Caki2 (cell line): Measurements from ENCODE around the gene GPR25. TPM values are rescaled to one million over a fixed set of nuclear protein-coding genes. Genes with fewer than 3 reads are reported as not detected.
"Not testable (repeated sequence)": the region's sequence is repeated elsewhere in the genome, so short reads cannot be mapped to it uniquely, and the experiment has no call there.

Experiments used
- DNase-seq: peaks from one replicate; pipeline ENCODE4 v3.0.0-alpha.2; 2015; ENCODE audit warnings: low read depth
- in situ Hi-C: cut with HindIII; loops from 2 replicates; pipeline ENCODE4 v1.10.0; 2016; ENCODE audit warnings: low sequenced_read_pairs, low pct_unique_long_range_greater_than_20kb, mixed read lengths
- total RNA-seq: library from RNA; depleted of rRNA; stranded (reverse); fragments of >200 nt; shearing (Covaris generic); gene quantifications from 2 replicates; pipeline ENCODE4 v1.2.3, GENCODE V29; 2014; ENCODE audit warnings: low replicate concordance

Gene GPR25
- total RNA-seq, 1 experiment from 2014 or later = not detected

GRCh38 chr1:200904772-200905171 is 32.0 kb downstream of the GPR25 start:
- no peak for DNase-seq
- in situ Hi-C loops = no loop called here

GRCh38 chr1:200905411-200906052 is 32.8 kb downstream of the GPR25 start:
- in situ Hi-C loops = no loop called here
- no peak for DNase-seq

GRCh38 chr1:200906491-200906890 is 33.7 kb downstream of the GPR25 start:
- in situ Hi-C loops = no loop called here
- DNase-seq = no peak

GRCh38 chr1:200907611-200908097 is 34.9 kb downstream of the GPR25 start:
- DNase-seq = no peak
- in situ Hi-C loops = no loop called here

- in situ Hi-C loops = no loop called here
- no peak for DNase-seq
These were observed 35.5 kb downstream of the GPR25 start for GRCh38 chr1:200908191-200908868.

GRCh38 chr1:200909071-200909470 is 36.3 kb downstream of the GPR25 start:
- in situ Hi-C loops = no loop called here
- DNase-seq = no peak

DNA sequence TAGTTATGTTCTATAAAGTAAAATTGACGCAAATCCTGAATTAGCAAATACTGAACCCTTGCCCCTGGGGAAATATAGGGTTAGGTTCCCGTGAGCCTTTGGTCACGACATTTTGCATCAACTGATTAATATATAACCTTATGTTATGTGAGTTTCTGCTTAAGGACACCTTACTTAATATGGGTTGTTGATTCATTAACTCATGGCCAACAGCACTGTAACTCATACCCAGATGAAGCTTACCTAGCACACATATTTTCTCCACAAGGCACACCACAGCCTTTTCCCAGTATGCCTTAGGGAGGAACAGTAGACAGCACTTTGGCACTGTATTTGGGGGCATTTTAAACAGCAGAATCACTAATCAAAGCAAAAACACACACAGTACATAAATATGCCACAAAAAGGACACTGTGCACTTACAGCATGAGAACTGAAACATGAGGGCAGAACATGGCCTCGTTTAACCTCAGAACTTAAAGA is 37.0 kb downstream of the GPR25 start:
- in situ Hi-C loops = no loop called here
- DNase-seq = no peak

DNA sequence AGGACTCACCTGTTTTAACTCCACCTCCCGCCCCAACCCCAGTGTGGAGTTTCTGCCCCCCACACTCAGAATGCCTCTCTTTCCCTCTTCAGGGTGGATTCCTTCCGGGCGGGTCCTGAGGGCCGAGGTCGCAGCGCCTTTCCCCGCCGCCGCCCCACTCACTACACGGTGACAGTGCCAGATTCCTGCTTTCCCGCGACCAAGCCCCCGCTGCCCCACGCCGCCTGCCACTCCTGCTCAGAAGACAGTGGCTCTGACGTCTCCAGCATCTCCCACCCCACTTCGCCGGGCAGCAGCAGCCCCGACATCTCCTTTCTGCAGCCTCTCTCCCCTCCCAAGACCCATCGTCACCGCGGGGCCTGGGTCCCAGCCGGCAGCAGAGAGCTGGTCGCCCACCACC is 38.6 kb downstream of the GPR25 start:
- in situ Hi-C loops = no loop called here
- DNase-seq = no peak

DNA sequence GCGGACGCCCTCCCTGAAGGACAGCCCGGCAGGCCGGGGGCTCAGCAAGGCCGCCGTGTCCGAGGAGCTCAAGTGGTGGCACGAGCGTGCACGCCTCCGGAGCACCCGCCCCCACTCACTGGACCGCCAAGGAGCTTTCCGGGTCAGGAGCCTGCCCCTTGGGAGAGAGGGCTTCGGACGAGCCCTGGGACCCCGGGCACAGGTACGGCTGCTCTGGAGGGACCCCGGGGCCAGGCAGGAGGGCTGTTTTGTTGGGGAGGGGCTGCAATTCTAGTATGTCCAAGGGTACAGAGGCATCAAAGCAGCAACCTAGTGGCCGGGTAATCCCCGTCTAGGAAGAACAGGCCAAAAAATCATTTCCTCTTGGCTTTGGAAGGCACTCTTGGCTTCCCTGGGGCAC is 39.2 kb downstream of the GPR25 start:
- DNase-seq, in situ Hi-C loops: not testable (repeated sequence)

- DNase-seq = no peak
- in situ Hi-C loops = no loop called here
These were observed 40.1 kb downstream of the GPR25 start for GRCh38 chr1:200912737-200913407.

GRCh38 chr1:200916152-200916551 is 43.4 kb downstream of the GPR25 start:
- in situ Hi-C loops = no loop called here
- no peak for DNase-seq

GRCh38 chr1:200916681-200917080 is 43.9 kb downstream of the GPR25 start:
- no peak for DNase-seq
- in situ Hi-C loops = no loop called here

GRCh38 chr1:200917291-200917817 is 44.6 kb downstream of the GPR25 start:
- in situ Hi-C loops = no loop called here

GRCh38 chr1:200918006-200918405 is 45.2 kb downstream of the GPR25 start:
- DNase-seq = no peak
- in situ Hi-C loops = no loop called here

More at GRCh38 chr1:200917291-200917817, 44.6 kb downstream of the GPR25 start:
- DNase-seq = no peak

- in situ Hi-C loops = no loop called here
- DNase-seq = no peak
These were observed 46.6 kb downstream of the GPR25 start for GRCh38 chr1:200919386-200919785.

GRCh38 chr1:200921571-200922110 is 48.9 kb downstream of the GPR25 start:
- in situ Hi-C loops = no loop called here
- no peak for DNase-seq

GRCh38 chr1:200922406-200922805 is 49.6 kb downstream of the GPR25 start:
- no peak for DNase-seq
- in situ Hi-C loops = no loop called here

DNA sequence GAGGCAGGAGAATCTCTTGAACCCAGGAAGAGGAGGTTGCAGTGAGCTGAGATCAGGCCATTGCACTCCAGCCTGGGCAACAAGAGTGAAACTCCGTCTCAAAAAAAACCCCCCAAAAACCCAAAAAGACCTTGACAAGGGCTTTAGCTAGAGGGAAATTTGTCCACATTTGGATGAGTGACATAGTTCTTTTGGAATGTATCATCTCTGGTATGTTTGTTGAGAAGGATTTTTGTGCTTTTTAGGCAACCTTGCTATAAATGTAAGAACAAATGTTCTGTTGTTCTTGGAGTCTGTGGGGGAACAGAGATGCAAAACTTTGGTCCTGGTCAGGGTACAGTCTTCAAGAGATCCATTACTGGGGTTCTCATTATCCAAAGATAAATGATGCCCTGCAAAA is 50.8 kb downstream of the GPR25 start:
- no peak for DNase-seq
- in situ Hi-C loops = no loop called here
